GM12878 (cell line): ENCODE measurements around the gene TMEM87A. TPM values are rescaled to one million over a fixed set of nuclear protein-coding genes. Genes with fewer than 3 reads are reported as not detected.
"Not testable (repeated sequence)": the region's sequence is repeated elsewhere in the genome, so short reads cannot be mapped to it uniquely, and the experiment has no call there.

Experiments used
- ATAC-seq: fragments of 200-7000 bp; cut with Tn5 transposase; 3 replicates; pipeline ENCODE4 v1.9.1; 2020; ENCODE audit warnings: mild to moderate bottlenecking, moderate library complexity
- BruUV-seq: library from RNA; stranded (reverse); fragments of 400-500 nt; replicated peaks from 2 replicates; lab custom pipeline; 2021; lab: Mats Ljungman, UMichigan
- CTCF ChIA-PET: fragments of 300-600 bp; sonication (Branson Sonifier 250); formaldehyde crosslinking; extraction: SDS; loops from one replicate; lab custom pipeline; 2021; ENCODE audit warnings: inconsistent platforms; lab: Yijun Ruan, JAX
- POLR2A ChIA-PET: fragments of 350-600 bp; formaldehyde crosslinking; extraction: SDS; loops from one replicate; lab custom pipeline; 2021; ENCODE audit warnings: inconsistent platforms; lab: Charles Lee
- RAD21 ChIA-PET: fragments of 300-600 bp; sonication (Branson Sonifier 250); formaldehyde crosslinking; loops from one replicate; lab custom pipeline; 2023; ENCODE audit warnings: antibody characterized with exemption; ENCODE audit not compliant: unreplicated experiment; lab: Charles Lee
- SMC1A ChIA-PET: fragments of 300-600 bp; sonication (Branson Sonifier 250); formaldehyde crosslinking; loops from one replicate; lab custom pipeline; 2023; ENCODE audit not compliant: unreplicated experiment, uncharacterized antibody; lab: Charles Lee
- DNase-seq: peaks from one replicate; pipeline ENCODE4 v3.0.0-alpha.2; 2011; ENCODE audit warnings: low read depth, low spot score
- FAIRE-seq: peaks from 3 replicates; lab custom pipeline; 2011; peaks lifted over from hg19 to GRCh38; lab: Jason Lieb, UNC
- H2AFZ ChIP-seq: 2 replicates; pipeline ENCODE4 v1.6.0; 2011; ENCODE audit warnings: low read depth, low read length, control low read depth; ENCODE audit not compliant: control insufficient read depth
- H3K27ac ChIP-seq: 2 replicates; pipeline ENCODE4 v1.5.1; 2011; ENCODE audit warnings: control low read depth; ENCODE audit not compliant: control insufficient read depth, insufficient read depth
- H3K27me3 ChIP-seq, 2 experiments: replicated peaks in 1 of 2; 2 replicates each; pipeline versions ENCODE4 v1.6.0 to v1.6.1; 2011; ENCODE audit warnings: low read length in 1 of 2; ENCODE audit not compliant: control insufficient read depth in 2 of 2, insufficient read depth in 2 of 2
- H3K36me3 ChIP-seq, 2 experiments: 2 replicates each; pipeline ENCODE4 v1.5.1; 2011; ENCODE audit warnings: low read length in 1 of 2; ENCODE audit not compliant: control insufficient read depth in 2 of 2, insufficient read depth in 2 of 2
- H3K4me1 ChIP-seq: 2 replicates; pipeline ENCODE4 v1.6.1; 2011; ENCODE audit warnings: mild to moderate bottlenecking, low read length, moderate library complexity, mixed read lengths; ENCODE audit not compliant: control insufficient read depth, insufficient read depth
- H3K4me2 ChIP-seq: 2 replicates; pipeline ENCODE4 v1.6.0; 2011; ENCODE audit warnings: control low read depth; ENCODE audit not compliant: control insufficient read depth, insufficient read depth
- H3K4me3 ChIP-seq: fragments of 200-600 bp; sonication (generic); 2 replicates; pipeline ENCODE4 v1.5.1; 2016
- H3K79me2 ChIP-seq: 2 replicates; pipeline ENCODE4 v1.6.0; 2011; ENCODE audit warnings: low read length; ENCODE audit not compliant: control insufficient read depth, insufficient read depth
- H3K9ac ChIP-seq: 2 replicates; pipeline ENCODE4 v1.8.0; 2011; ENCODE audit warnings: low read length, control low read depth, mixed read lengths; ENCODE audit not compliant: control insufficient read depth, insufficient read depth
- H3K9me3 ChIP-seq: replicated peaks from 3 replicates; pipeline ENCODE4 v1.5.1; 2011; ENCODE audit warnings: mild to moderate bottlenecking, low read length; ENCODE audit not compliant: control insufficient read depth, insufficient read depth
- H4K20me1 ChIP-seq: 2 replicates; pipeline ENCODE4 v1.6.0; 2011; ENCODE audit not compliant: control insufficient read depth, insufficient read depth
- LARP7 ChIP-seq: fragments of 450-650 bp; IDR thresholded peaks from 2 replicates; pipeline ENCODE4 v1.6.1; 2017; ENCODE audit warnings: mild to moderate bottlenecking
- RB1 ChIP-seq: fragments of 450-650 bp; formaldehyde crosslinking; IDR thresholded peaks from 2 replicates; pipeline ENCODE4 v1.6.1; 2017; ENCODE audit warnings: mild to moderate bottlenecking, borderline replicate concordance
- SREBF1 ChIP-seq: IDR thresholded peaks from 2 replicates; pipeline ENCODE4 v1.6.1; 2012; ENCODE audit warnings: mild to moderate bottlenecking, low read length
- WGBS: methylation state at CpG from one replicate; pipeline ENCODE4 v1.1.6; 2016; ENCODE audit warnings: low lambda C conversion rate; ENCODE audit not compliant: insufficient replicate concordance, insufficient coverage; ENCODE audit errors: missing lambda C conversion rate; 5-methylcytosine and 5-hydroxymethylcytosine counted together
- in situ Hi-C: fragments of 300-500 bp; cut with MboI; formaldehyde crosslinking; loops from 9 replicates; pipeline ENCODE4 v1.14.3; 2018; ENCODE audit warnings: mixed read lengths
- intact Hi-C: fragments of 100-400 bp; cut with micrococcal nuclease; formaldehyde crosslinking; loops from one replicate; pipeline ENCODE4 v1.14.2; 2022; ENCODE audit not compliant: unreplicated experiment
- polyA plus RNA-seq, 11 experiments: library from polyadenylated mRNA; depleted of rRNA in 4 of 11; unstranded in 6 of 11; stranded (reverse) in 5 of 11; fragments of >200 nt; fragmentation: Nextera tagmentation in 4 of 11; fragmentation: Illumina TruSeq in 1 of 11; extraction: Ambion mirVana in 4 of 11; extraction: Trizol in 1 of 11; gene quantifications; 1 replicate in 1 of 11; 2 replicates in 10 of 11; pipeline versions ENCODE4 v1.2.1 to v1.2.3, GENCODE V29; 2011 to 2016; ENCODE audit warnings: inconsistent platforms in 2 of 11, missing spikeins in 2 of 11, low read depth in 1 of 11
- total RNA-seq, 4 experiments: library from RNA; depleted of rRNA in 3 of 4; stranded (reverse); fragments of >200 nt in 3 of 4; fragmentation: Illumina TruSeq in 1 of 4; extraction: Trizol in 1 of 4; gene quantifications; 2 replicates each; pipeline versions ENCODE4 v1.2.1 to v1.2.3, GENCODE V29; 2013 to 2021
- TF ChIP-seq, protein P1 (sequence below): fragments of 450-650 bp; IDR thresholded peaks from 2 replicates; pipeline ENCODE4 v1.6.1; 2017; ENCODE audit warnings: borderline replicate concordance

TMEM87A gene
- total and polyA plus RNA-seq, 10 of the 15 experiments (the other 5 are each of a cell fraction or from before 2014, with no cell fraction given) = 18.2 to 53.2 (median 33.4) TPM

DNA sequence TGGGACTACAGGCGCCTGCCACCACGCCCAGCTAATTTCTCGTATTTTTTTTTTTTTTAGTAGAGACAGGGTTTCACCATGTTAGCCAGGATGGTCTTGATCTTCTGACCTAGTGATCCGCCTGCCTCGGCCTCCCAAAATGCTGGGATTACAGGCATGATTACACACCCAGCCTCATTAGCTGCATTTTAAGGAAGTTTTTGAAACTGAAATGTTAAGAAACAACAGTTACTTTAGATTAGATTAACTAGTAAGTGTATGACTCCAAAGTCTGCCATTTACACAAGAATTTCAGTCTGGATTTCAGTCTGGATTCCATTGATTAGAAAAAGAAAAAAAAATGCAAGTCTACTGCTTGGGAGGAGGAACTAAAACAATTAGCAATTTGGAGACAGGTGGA lies 40.6 kb downstream of the TMEM87A start (continued):
- TF ChIP-seq, protein P1, sequence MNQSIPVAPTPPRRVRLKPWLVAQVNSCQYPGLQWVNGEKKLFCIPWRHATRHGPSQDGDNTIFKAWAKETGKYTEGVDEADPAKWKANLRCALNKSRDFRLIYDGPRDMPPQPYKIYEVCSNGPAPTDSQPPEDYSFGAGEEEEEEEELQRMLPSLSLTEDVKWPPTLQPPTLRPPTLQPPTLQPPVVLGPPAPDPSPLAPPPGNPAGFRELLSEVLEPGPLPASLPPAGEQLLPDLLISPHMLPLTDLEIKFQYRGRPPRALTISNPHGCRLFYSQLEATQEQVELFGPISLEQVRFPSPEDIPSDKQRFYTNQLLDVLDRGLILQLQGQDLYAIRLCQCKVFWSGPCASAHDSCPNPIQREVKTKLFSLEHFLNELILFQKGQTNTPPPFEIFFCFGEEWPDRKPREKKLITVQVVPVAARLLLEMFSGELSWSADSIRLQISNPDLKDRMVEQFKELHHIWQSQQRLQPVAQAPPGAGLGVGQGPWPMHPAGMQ = no peak
- no peak for TF ChIP-seq RB1
- no peak for TF ChIP-seq SREBF1

DNA sequence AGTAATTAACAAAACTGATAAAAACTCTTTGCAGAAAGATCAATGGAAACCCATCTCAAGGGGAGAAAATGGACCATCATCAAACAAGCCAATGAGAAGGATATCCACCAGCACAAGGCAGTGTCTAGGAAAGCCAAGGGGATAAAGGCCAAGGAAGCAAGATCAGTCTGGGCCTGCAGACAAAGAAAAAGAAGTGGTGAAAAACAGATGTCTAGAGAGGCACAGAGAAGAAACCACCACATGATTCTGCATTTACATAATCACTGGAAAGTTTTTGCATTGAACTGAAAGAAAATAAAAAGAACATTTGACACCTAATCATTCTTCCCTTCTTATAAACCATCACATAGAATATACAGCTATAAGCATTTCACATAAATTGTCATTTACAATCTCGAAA lies 42.1 kb downstream of the TMEM87A start:
- TF ChIP-seq LARP7 = no peak
- H2AFZ ChIP-seq = no peak overlapping the region
- no peaks in the 10 kb centered on the region for H4K20me1 ChIP-seq
- CTCF ChIA-PET = interaction anchor here (1.0 kb wide), 1 partner anchor 154 kb away, joined by 3 read pairs; no protein-coding TSS in a partner anchor
- no peak for ATAC-seq
- no peak for DNase-seq
- intact Hi-C loops = no loop called here
- SMC1A ChIA-PET = no interaction called here
- H3K36me3 ChIP-seq = peaks cover 1 to 12% of the 10 kb centered on the region in 2 experiments; a peak in 2 of 4 replicates
- no peak overlapping the region for H3K4me2 ChIP-seq
- no peaks in the 10 kb centered on the region for H3K4me1 ChIP-seq
- H3K9me3 ChIP-seq = no peaks in the 10 kb centered on the region
- RAD21 ChIA-PET = no interaction called here
- H3K9ac ChIP-seq = no peak overlapping the region
- BruUV-seq = no TSS peak
- 100% methylated on average over 1 of the region's 1 CpG for WGBS
- in situ Hi-C loops = no loop called here
- POLR2A ChIA-PET = interaction anchor here (0.6 kb wide), 1 partner anchor 535 kb away, joined by 4 read pairs; no protein-coding TSS in a partner anchor
- H3K79me2 ChIP-seq = no peaks in the 10 kb centered on the region
- no peak overlapping the region for H3K4me3 ChIP-seq
- H3K27ac ChIP-seq = no peak overlapping the region
- no peaks in the 10 kb centered on the region for H3K27me3 ChIP-seq
- FAIRE-seq = no peak

DNA sequence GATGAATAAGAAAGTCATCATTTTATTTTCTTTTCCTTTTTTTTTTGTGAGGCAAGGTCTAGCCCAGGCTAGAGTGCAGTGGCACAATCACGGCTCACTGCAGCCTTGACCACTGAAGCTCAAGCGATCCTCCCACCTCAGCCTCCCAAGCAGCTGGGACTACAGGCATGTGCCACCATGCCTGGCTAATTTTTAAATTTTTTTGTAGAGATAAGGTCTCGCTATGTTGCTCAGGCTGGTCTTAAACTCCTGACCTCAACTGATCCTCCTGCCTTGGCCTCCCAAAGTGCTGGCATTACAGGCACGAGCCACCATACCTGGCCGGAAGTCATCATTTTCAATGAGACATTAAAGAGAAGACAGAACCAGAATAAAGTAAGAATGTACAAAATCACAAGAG lies 44.3 kb downstream of the TMEM87A start:
- H2AFZ ChIP-seq, ATAC-seq, H3K4me1 ChIP-seq, H3K4me2 ChIP-seq, H3K27me3 ChIP-seq, H3K9me3 ChIP-seq, H3K4me3 ChIP-seq, intact Hi-C loops, H3K79me2 ChIP-seq, H3K9ac ChIP-seq, H4K20me1 ChIP-seq, POLR2A ChIA-PET, FAIRE-seq, DNase-seq, H3K27ac ChIP-seq, BruUV-seq, in situ Hi-C loops: not testable (repeated sequence)
- peaks cover 0 to 11% of the 10 kb centered on the region in 2 experiments; a peak in 3 of 4 replicates for H3K36me3 ChIP-seq
- ChIA-PET RAD21 (interaction anchor here (0.8 to 1.0 kb wide), 2 partner anchors 9 to 21 kb away, joined by 3 to 5 read pairs; partner anchors contain the start of gene VPS39), SMC1A (interaction anchor here (0.6 to 1.4 kb wide), 3 partner anchors 9 to 660 kb away, joined by 3 to 6 read pairs (median 3); no protein-coding TSS in a partner anchor), CTCF (interaction anchor here (0.9 to 1.4 kb wide), 2 partner anchors 9 to 40 kb away, joined by 3 to 5 read pairs; no protein-coding TSS in a partner anchor)
- WGBS = 94% methylated on average over 5 of the region's 5 CpGs
